ENCODE measurements around the gene RAX2.

Gene RAX2

DNA sequence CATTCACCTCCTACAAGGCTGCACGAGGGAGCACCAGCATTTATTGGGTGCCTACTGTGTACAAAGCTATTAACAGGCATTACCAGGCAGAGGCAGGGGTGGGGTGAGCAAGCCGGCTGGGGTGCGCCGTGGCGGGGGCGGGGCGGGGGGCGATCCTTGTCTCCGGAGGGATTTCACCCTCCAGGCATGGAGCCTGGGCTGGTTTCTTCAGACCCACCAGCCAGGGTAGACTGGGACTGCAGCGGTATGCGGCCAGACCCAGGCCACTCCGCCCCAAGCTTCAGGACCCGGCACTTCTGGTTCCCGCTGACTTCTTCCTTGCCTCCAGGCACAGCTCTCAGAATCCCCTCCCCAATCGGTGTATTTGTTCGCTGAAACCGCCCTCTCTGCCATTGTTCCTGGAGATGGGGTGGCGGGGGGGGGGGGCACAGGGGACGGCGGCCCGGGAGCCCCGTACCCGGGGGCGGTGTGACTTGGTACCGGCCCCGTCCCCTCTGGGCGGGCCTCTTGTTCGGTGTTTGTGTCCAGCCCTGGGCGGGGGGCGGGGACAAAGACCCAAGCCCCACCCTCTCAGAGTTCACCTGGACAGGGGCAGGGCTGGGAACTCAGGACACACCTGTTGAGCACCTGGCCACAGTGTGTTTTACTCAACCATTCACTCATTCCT is 49.5 kb downstream of the RAX2 start:
- DNase-seq, result no peak

DNA sequence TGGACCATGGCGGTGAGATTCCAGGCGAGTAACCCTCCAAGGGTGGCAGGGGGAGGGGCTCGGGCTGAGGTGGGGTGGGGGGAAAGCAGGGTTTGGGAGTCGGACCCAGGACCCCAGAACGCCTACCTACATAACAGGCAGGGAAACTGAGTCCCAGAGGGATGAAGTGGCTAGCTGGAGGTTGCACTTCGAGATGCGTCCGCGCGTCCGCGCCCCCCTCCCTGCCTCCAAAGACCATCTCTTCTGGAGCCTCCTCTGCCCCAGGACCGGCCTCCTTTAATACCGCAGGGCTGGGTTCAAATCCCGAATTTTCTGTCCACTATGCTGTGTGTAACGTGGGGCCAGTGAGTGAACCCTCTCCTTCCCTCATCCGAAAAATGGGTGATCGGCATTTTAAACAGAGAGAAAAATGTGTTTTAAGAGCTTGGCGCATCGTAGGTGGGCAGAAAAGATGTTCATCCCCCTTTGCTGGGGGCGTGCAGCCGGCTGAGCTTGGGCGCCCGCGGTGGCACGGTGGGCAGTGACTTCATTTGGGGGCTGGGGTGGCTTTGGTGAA is 50.1 kb downstream of the RAX2 start:
- DNase-seq, result no peak

DNA sequence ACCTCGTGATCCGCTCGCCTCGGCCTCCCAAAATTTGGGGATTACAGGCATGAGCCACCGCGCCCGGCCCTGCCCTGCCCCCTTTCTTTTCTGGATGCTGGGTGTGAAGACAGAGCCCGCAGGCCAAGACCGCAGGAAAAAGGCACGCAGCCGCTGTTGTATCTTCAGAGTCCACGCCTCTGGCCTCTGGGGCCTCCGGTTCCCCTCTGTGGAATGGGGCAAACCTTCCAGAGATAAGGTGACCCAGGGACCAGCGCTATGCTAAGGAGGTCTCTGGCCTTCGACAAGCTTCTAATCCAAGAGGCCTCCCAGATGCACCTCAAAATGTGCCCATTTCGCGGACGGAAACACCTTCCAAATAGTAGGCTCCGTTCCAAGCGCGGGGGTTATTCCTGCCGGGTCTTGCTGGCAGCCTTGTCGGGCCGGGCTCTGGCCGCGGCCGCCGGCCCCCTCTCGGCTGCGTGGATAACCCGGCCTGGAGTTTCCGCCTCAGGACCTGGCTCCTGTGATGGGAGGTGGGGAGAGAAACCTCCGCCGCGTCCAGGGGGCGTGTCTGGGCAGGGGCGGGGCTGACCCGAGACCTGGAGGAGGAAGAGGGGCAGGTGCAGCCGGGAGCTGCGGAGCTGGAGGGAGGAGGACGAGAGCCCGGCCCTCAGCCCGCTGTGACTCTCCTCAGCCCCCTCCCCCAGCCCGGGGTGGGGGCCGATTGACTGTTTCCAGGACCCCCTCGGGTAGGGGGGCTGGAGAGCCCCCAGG is 50.7 kb downstream of the RAX2 start:
- peak; percentile 83 for DNase-seq

DNA sequence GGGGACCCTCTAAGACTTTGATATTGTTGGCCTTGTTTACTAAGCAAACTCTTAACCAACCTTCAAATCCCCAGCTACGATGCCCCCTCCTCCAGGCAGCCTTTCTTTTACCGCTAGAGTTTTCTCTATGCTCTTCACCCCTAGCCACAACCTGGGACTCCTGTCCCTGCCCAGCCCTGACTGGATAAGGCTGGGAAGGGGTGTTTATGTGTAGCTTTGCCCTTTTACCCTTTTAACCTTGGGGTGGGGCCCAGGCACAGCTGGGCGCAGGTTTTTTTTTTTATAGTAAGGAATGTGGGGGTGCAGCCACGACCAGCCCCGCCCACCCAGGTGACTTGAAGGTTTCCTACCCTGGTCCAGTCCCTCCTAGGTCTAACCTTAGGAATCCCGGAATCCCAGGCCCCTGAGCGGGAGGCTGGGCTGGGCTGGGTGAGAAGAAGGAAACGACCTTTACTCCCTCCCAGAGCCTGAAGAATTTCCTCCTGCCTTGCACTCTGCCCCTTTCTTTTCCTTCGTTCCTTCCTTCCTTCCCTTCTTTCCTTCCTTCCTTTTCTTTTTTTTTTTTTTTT is 51.6 kb downstream of the RAX2 start:
- no peak for DNase-seq

DNA sequence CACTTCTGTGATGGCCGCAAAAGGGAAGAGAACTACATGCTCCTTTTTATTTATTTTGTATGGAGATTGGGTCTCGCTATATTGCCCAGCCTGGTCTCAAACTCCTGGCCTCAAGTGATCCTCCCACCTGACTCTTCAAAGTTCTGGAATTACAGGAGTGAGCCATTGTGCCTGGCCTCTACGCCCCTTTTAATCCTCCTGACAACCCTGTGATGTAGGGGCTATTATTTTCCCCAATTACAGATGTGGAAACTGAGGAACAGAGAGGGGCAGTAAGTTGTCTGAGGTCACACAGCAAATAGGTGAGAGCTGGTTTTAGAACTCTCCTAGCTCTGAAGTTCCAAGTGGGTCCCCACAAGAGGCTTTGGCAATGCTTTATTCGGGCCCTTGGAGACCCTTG is 52.2 kb downstream of the RAX2 start:
- DNase-seq, result no peak
